GM18502 (cell line): ENCODE results near the gene SYNGR1.
"Not testable (repeated sequence)": the region's sequence is repeated elsewhere in the genome, so short reads cannot be mapped to it uniquely, and the experiment has no call there.

ENCODE experiments used
- ATAC-seq: cut with Tn5 transposase; IDR thresholded peaks from one replicate; pipeline ENCODE4 v1.9.1; 2021; ENCODE audit warnings: mild to moderate bottlenecking; ENCODE audit not compliant: unreplicated experiment, poor library complexity

The SYNGR1 gene

DNA sequence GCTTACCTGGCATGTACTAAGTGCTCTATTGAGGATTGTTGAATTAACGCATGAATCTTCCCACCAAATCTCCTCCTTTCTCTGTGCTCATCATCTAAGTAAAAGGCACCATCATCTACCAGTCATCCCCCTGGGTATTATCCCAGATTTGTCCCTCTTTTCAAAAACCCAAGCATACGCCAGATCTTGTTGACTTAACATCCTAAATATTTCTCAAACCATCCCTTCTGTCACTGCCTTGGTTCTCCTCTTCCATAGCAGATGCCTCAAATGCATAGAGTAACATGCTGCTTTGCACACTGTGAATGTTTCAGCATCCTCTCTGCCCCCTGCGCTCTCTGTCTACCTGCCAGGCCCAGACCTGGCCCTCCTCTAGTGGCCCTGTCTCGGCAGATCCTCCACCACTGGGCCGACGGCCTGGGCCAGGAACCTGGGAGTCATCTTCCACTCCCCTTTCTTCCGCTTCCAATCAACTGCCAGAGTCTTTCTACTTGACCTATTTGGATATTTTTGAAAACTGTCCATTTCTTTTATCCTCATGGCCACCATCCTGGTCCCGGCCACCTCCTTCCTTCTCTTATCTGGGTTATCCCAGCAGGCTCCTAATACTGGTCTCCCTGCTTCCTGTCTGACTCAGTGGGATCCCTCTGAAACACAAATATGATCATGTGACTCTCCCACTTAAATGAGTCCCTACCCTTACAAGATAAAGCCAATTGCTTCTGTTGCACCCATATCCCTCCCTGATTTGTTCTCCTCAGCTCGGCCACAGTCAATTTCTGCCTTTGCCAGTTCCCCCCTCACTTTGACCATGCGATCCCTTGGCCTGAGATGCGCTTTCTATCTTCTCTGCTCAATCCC, 46.4 kb downstream of the SYNGR1 start:
- no peak for ATAC-seq

DNA sequence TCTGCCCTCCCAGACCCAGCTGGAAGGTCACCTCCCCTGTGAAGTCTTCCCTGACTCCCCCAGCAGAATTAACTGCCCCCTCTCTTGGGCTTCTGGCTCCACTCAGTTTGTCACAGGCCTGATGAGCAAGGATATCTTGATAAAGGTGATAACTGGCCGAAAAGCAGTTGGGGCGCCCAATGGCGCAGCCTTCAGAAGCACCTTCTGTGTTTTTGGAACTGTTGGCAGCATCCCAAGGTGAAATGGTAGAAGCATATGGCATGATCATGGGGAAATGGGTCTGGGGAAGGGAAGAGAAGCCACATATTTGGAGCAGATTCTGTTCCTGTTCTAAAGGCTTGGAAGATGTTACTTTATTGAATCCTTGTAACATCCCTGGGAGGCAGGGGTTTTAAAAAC, 47.0 kb downstream of the SYNGR1 start:
- ATAC-seq, result no peak

DNA sequence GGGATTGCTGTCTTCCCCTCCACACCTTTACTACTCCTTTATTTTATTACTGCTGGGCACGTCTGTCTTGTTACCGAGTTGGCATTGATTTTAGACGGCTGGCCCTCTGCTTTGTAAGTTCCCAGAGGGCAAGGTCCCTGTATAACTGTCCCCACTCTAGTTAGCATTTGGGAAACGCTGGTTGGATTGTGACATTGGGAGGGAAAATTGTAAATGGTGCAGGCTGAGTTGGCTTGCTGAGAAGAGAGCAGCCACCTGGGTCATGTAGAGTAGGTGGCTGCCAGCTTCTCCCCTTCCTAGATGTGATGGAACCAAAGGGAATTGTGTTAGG, 51.5 kb downstream of the SYNGR1 start:
- no peak for ATAC-seq

DNA sequence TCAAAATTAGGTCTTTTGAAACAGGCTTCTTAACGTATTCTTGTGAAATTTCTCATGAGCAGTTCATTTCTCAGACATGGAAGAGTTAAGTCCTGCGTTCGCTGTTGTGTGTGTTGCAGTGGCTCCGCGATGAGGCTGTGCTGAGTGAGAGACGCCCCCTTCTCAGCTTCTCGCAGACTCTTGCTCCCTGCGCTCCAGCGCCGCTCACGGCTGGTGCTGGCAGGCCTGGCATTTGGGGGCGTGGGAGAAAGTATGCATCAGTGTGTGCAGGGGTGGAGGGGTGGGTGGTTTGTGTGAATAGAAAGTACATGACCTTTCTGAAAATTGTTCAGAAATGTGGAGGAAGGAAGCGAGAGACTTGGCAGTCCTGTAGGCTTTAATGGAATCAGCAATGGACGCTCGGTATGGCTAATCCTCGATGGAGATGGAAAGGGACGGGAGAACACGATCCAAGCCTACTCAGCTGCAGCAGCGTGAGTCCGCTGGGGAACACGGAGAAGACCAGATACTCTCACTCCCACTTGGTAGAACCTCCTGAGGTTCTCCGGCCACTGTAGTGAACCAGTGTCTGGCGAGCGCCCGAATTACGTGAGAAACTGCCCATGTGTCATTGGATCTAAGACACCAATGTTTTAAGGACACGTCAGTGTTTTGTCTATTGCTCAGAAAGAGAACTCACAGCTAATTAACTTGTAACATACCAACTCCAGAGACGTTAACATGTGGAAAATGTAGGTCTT, 55.7 kb downstream of the SYNGR1 start:
- ATAC-seq, result no peak

DNA sequence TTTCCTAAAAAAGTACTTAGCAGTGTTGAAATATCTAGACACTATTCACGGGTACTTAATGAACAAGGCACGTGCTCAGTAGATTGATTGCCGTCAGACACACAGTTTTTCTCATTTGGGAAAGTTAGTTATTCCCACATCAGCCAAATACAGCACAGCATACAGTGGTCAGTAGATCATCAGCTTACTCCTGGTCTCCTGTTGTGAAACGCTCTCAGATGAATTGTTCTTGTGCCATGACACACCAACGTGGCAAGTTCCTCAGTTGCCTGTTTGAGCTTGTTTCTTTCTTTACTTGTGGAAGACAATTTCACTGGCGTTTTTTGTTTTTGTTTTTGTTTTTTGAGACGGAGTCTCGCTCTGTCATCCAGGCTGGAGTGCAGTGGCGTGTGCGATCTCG, 58.4 kb downstream of the SYNGR1 start:
- no peak for ATAC-seq

DNA sequence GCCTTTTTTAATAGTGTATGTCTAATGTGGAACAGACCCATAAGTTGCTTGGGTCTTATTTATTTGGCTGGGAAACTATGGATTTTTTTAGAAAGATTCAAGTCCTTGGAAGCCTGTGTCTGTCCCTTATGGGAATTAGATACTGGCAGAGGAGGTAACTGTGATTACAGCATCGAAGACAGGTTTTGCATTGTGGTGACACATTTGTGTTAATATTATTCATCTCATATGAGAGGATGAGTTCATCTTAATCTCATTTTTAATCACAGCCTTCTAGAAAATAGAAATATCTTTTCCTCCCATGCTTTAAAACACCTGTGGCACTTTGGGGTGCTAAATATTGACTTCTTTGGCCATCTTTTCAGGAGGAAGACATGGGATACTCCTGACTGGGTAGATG, 59.0 kb downstream of the SYNGR1 start:
- ATAC-seq, result no peak

DNA sequence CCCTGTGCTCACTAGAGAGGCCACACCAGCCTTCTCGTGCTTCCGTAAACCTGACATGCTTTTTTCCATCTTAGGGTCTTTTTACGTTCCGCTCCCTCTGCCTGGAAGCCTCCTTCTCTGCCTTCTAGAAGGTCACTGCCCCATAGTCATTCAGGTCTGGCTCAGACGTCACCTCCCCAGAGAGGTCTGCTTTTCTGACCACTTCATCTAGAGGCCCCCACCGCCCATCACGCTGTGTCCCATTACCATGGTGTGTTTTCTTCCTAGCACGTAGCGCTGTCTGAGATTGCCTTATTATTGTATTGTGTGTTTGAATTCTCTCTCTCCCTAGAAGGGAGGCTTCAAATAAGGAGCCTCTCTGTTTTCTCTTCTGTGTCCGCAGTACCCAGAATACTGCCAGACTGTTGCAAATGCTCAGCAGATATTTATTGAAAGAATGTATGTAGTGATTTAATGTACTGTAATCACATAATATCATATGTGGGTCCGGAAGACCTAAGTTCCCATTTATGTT, 59.8 kb downstream of the SYNGR1 start:
- no peak for ATAC-seq

DNA sequence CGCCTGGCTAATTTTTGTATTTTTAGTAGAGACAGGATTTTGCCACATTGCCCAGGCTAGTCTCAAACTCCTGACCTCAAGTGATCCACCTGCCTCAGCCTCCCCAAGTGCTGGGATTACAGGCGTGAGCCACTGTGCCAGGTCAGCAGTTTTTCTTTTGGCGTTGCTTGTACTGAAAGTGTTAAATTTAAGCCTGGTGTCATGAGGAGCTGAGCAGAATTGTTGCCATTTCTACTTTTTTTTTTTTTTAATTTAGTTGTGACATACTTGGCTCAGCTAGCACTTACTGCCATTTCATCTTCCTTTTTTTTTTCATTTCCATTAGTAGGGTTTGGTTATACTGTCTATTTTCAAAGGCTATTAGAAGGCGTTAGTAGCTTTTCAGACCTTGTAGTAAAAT, 60.5 kb downstream of the SYNGR1 start:
- no peak for ATAC-seq

DNA sequence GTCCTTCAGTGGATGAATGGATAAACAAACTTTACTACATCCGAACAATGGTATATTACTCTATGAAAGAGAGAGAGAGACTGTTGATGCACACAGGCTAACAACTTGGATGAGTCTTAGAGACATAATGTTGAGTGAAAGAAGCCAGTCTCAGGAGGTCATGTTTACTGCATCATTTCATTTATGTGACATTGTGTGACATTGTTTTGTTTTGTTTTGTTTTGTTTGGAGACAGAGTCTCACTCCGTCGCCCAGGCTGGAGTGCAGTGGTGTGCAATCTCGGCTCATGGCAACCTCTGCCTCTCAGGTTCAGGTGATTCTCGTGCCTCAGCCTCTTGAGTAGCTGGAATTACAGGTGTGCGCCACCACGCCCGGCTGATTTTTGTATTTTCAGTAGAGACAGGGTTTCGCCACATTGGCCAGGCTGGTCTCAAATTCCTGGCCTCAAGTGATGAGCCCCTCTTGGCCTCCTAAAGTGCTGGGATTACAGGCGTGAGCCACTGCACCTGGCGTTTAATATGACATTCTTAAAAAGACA, 62.1 kb downstream of the SYNGR1 start:
- ATAC-seq, result not testable (repeated sequence)

DNA sequence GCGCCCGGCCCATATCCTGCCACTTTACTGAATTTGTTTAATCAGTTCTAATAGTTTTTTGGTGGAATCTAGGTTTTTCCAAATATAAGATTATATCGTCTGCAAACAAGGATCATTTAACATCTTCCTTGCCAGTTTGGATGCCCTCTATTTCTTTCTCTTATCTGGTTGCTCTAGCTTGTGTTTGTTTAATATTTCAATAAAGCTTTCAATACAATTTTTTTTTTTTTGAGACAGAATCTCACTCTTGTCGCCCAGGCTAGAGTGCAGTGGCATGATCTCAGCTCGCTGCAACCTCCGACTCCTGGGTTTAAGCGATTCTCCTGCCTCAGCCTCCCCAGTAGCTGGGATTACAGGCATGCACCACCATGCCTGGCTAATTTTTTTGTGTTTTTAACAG, 63.4 kb downstream of the SYNGR1 start:
- ATAC-seq, result not testable (repeated sequence)

DNA sequence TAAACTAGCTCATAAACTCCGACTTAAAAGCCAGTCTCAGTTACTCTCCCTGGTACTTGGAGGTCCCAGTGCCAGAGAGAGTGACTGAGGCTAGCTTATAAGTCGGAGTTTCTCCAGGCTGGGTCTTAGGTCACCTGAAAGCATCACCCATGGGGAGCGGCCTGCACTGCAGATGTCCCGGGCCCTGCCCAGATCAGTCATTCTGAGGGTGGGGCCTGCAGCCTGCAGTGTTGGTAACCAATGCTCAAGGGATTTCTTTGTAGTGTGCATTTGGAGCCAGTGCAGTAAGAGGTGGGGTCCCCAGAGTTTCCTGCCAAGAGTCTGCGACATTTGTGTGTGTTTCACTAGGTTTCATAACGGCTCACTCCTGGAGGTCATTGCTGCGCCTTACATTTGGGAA, 64.6 kb downstream of the SYNGR1 start:
- no peak for ATAC-seq

DNA sequence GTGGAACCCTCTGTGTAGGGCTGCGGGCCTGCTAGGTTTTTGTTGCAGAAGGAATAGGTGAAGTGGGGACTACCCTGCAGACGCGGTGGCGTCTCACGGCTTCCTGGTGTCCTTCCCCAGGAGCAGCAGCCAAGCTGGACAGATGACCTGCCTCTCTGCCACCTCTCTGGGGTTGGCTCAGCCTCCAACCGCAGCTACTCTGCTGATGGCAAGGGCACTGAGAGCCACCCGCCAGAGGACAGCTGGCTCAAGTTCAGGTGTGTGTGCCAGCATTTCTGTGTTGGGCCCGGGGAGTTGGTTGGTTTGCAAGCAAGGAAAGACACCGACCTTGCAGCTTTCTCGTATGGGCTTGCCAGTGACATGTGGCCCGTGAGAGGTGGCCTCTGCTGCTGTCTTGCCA, 65.1 kb downstream of the SYNGR1 start:
- ATAC-seq, result no peak

DNA sequence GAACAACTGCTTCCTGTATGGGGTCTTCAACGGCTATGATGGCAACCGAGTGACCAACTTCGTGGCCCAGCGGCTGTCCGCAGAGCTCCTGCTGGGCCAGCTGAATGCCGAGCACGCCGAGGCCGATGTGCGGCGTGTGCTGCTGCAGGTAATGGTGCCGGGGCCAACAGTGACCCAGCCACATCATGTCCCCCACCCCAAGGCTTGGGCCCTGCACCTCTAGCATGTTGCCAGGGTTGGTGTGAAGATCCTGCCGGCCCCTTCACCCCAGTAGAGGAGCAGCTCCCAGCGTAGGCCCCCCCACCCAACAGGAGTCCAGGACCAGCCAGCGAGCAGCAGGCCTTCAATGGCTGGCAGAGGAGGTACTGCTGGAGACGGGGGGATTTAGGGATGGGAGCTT, 65.7 kb downstream of the SYNGR1 start:
- ATAC-seq, result no peak

DNA sequence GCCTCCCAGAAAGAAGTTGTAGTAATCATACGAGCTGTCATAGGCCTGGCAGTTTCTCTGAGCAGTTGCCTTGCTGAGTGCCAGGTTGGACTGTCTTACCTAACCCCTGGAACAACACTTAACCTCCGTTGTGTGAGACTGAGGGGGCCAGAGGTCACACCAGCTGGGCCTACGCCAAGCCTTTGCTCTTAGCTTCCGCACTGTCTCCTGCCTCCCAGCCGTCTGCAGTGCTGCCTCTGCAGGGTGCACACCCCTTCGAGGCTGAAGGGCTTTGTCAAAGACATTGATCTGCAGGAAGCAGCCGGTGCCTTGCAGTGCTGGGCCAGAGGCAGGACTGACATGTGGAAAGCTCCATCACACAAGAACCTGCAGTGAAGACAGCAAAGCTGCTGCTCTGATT, 66.5 kb downstream of the SYNGR1 start:
- no peak for ATAC-seq

DNA sequence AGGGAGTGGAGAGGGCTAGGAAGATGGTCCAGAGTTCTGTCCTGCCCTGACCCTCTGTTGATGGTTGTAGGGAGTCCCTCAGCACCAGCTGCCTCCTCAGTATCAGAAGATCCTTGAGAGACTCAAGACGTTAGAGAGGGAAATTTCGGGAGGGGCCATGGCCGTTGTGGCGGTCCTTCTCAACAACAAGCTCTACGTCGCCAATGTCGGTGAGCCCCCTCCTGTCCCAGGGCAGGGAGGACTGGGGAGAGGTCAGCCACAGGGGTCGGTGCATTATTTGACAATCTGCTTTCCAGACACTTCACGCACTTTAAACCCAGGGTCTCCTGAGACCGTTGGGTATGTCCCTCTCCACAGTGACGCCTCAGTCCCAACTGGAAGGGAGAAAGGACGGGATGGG, 67.8 kb downstream of the SYNGR1 start:
- ATAC-seq, result no peak

DNA sequence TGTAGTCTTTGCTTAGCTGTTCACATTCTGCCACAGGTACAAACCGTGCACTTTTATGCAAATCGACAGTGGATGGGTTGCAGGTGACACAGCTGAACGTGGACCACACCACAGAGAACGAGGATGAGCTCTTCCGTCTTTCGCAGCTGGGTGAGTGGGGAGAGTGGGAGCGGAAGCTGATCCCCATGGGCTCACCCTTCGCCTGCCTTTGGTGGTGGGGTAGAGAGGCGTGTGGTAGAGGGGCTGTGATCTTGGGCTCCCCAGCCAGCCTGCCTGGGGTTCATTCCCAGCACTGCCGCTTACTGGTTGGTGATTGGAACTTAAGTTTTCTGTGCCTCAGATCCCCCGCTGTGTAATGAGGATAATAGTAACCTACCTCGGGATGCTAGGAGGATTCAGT, 68.9 kb downstream of the SYNGR1 start:
- no peak for ATAC-seq

DNA sequence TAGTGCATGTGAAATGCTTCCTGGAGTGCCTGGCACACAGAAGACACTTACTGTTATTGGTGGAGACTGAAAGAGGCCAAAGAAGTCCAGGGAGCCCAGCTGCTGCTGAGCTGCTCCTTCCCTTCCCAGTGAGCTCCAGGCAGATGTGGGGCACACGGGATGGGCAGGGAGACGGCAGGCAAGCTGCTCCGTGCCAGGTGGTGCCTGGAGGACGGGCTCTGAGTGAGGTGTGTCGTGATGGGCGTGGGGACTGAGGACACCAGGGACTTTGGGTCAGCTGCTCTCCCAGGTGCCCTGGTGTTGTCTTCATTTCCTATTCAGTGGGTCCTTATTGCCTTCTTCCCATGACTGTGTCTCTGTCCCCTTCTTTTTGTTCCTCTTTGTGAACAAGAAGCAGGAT, 69.3 kb downstream of the SYNGR1 start:
- ATAC-seq, result no peak

DNA sequence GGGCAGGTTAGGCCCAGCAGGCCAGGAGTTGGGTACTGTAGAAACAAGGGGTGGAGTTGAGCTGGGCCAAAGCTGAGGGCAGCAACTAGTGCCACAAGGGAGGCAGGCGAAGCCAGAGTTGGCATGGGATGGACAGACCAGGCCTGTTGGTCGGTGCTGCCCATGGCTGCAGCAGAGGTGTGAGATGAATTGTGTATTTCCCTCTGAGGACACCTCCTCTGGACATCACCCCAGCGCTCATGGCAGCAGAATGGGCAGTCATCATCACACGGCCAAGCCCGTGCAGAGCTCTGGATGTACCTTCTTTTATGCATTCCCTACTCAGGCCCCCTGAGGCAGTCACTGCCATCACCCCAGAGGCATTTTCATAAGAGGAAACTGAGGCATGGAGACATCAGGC, 70.1 kb downstream of the SYNGR1 start:
- no peak for ATAC-seq

DNA sequence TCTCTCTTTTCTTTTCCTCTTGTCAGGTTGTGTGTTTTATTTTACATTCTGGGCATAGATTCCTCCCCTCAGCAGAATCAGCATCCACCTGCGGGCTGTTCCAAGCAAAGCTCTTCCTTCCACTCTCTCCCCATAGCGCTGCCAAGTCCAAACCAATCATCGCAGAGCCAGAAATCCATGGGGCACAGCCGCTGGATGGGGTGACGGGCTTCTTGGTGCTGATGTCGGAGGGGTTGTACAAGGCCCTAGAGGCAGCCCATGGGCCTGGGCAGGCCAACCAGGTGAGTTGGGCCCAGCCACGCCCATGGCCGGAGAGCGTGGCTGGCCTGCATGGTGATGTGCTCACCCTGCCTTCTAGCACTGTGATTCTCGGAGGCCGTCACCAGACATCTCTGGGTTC, 71.9 kb downstream of the SYNGR1 start:
- no peak for ATAC-seq

DNA sequence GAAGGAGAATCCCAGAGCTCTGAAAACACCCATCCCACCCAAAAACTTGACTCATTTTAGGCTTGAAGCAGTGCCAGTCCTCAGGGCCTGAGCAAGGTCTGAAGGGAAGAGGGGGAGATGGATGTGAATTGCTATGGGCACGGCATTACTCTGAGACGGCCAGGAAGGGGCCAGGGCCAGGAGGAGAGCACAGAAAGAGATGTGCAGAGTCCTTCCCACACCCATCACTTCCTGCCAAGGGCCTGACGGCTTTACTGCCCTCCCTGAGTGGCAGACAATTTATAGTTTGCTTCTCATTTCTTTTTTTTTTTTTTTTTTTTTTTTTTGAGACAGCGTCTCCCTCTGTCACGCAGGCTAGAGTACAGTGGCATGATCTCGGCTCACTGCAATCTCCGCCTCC, 72.3 kb downstream of the SYNGR1 start:
- no peak for ATAC-seq

DNA sequence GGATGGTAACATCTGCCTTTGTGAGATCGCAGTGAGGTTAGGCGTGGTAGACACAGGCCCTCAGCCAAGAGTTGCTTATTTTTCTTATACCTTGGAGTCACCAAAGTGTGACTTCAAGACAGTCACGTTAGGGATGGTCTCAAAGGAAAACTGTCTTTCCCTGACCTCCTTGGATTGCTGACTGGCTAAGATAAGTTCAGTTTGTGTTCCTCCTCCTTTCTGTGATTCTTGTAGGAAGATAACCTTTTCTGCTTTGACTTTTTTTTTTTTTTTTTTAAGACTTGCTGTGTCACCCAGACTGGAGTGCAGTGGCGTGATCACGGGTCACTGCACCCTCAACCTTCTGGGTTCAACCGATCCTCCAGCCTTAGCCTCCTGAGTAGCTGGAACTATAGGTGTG, 72.9 kb downstream of the SYNGR1 start:
- ATAC-seq, result no peak

DNA sequence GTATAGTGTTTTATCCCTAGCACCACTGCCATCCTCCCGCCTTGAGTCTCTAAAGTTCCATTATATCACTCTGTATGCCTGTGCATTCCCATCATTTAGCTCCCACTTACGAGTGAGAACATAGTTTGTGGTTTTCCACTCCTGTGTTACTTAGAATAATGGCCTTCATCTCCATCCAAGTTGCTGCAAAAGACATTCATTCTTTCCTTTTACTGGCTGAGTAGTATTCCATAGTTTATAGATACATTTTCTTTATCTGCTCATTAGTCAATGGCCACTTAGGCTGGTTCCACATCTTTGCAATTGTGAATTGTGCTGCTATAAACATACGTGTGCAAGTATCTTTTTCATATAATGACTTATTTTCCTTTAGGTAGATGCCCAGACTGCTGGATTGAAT, 74.2 kb downstream of the SYNGR1 start:
- ATAC-seq, result no peak
